ENCODE results near the gene GBX1. TPM values are rescaled to one million over a fixed set of nuclear protein-coding genes. Genes with fewer than 3 reads are reported as not detected.

Gene GBX1
- total RNA-seq, 3 donors from 2014 or later: not detected

DNA sequence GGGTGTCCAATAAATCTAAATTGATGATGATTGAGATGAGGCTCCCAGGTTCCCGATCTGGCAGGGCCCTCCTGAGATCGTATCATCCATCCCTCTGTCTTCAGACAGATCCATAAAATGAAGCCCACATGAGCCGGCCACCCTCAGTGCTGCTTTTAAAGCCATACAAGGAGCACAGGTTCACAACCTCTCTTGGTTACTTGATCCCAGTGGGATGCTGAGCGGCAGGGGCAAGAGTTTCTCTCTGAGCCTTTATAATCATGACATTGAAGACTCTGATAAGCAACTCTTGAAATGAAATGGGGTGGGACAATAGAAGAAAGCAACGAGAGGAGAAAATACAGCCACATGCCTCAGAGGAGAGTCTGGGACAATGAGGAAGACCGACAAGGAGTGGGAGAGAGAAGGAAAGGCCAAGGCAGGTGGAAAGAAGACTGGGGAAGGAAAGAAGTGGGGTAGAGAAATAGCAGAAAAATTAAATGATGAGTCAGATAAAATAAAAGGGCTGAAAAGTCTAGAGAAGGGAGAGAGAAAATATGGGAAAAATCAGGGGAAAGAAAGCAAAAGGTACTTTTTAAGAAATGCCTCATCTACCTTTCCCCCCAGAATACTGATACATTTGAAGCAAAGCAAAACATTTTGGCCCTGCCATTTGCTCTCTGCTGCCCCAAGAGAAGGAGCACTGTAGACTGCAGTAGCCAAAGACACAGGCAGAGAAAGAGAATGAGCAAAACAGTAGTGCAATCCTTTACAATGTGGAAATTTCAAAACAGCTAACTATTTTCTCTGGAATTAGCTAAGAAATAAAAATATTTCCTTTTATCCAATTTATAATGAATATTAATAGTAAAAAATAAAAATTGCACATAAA, 14.6 kb downstream of the GBX1 start:
- Histone ChIP-seq H3K4me3 (no peak overlapping the region), H3K36me3 (ENCODE audit: low read depth) (no peaks in the 10 kb centered on the region), H3K4me1 (ENCODE audit: low read depth) (peaks cover 2% of the 10 kb centered on the region), H3K9me3 (no peaks in the 10 kb centered on the region)
- intact Hi-C loops (cut with DNase I, micrococcal nuclease): no loop called here
- TF ChIP-seq CTCF (IDR thresholded peaks at IDR 0.05): no peak
- ATAC-seq (no peak), DNase-seq (no peak)

DNA sequence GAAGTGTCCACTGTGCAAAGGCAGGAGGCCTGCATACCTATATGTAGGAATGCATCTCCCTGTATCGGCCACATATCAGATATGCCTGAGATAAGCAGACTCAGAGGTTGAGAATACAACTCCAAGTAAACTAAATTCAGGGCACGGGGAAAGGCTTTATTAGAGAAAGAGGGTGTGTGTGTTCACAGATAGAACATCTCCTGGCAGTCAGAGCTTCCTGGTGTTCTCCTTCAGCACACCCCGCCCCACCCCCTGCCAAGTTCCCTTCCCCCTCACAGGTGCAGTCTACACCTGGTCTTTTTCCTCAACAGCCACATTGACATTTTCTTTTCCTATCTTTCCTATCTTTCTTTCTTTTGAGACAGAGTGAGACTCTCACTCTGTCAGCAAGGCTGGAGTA, 17.1 kb downstream of the GBX1 start:
- Histone ChIP-seq H3K36me3 (ENCODE audit: low read depth) (no peaks in the 10 kb centered on the region), H3K9me3 (no peaks in the 10 kb centered on the region), H3K4me3 (no peak overlapping the region), H3K4me1 (ENCODE audit: low read depth) (no peaks in the 10 kb centered on the region)
- peak; percentile 93 for ATAC-seq
- DNase-seq: peak; percentile 52 to 65 (median 62)
- intact Hi-C loops (cut with DNase I, micrococcal nuclease): no loop called here
- TF ChIP-seq CTCF (IDR thresholded peaks at IDR 0.05): no peak

GRCh38 chr7:151148319-151149259, 18.9 kb downstream of the GBX1 start:
- intact Hi-C loops (cut with DNase I, micrococcal nuclease): no loop called here
- ATAC-seq: no peak

GRCh38 chr7:151146761-151147160, 20.7 kb downstream of the GBX1 start:
- intact Hi-C loops (cut with DNase I, micrococcal nuclease): no loop called here
- Histone ChIP-seq H3K4me1 (ENCODE audit: low read depth) (no peaks in the 10 kb centered on the region), H3K36me3 (ENCODE audit: low read depth) (no peaks in the 10 kb centered on the region), H3K4me3 (no peak overlapping the region), H3K9me3 (no peaks in the 10 kb centered on the region)
- ATAC-seq: no peak
- no peak for TF ChIP-seq CTCF (IDR thresholded peaks at IDR 0.05)
- DNase-seq: no peak

More at GRCh38 chr7:151148319-151149259, 18.9 kb downstream of the GBX1 start:
- no peak for TF ChIP-seq CTCF (IDR thresholded peaks at IDR 0.05)
- H3K4me1 ChIP-seq (ENCODE audit: low read depth): no peaks in the 10 kb centered on the region
- no peaks in the 10 kb centered on the region for H3K9me3 ChIP-seq
- DNase-seq: no peak
- H3K36me3 ChIP-seq (ENCODE audit: low read depth): no peaks in the 10 kb centered on the region
- no peak overlapping the region for H3K4me3 ChIP-seq

GRCh38 chr7:151144387-151144786, 23.1 kb downstream of the GBX1 start:
- Histone ChIP-seq H3K36me3 (ENCODE audit: low read depth) (no peaks in the 10 kb centered on the region), H3K4me3 (no peak overlapping the region), H3K4me1 (ENCODE audit: low read depth) (no peaks in the 10 kb centered on the region), H3K9me3 (no peaks in the 10 kb centered on the region)
- no peak for TF ChIP-seq CTCF (IDR thresholded peaks at IDR 0.05)
- ATAC-seq (no peak), DNase-seq (no peak)
- intact Hi-C loops (cut with DNase I, micrococcal nuclease): no loop called here

Data from mucosa of descending colon (tissue), 3 donors.